Central memory CD4-positive, alpha-beta T cell (primary cell): Measurements from ENCODE around the gene LRRC26.
"Not testable (repeated sequence)": the region's sequence is repeated elsewhere in the genome, so short reads cannot be mapped to it uniquely, and the experiment has no call there.

Source experiments
- DNase-seq: peaks from one replicate; pipeline ENCODE4 v3.0.0; 2022

Gene LRRC26

DNA sequence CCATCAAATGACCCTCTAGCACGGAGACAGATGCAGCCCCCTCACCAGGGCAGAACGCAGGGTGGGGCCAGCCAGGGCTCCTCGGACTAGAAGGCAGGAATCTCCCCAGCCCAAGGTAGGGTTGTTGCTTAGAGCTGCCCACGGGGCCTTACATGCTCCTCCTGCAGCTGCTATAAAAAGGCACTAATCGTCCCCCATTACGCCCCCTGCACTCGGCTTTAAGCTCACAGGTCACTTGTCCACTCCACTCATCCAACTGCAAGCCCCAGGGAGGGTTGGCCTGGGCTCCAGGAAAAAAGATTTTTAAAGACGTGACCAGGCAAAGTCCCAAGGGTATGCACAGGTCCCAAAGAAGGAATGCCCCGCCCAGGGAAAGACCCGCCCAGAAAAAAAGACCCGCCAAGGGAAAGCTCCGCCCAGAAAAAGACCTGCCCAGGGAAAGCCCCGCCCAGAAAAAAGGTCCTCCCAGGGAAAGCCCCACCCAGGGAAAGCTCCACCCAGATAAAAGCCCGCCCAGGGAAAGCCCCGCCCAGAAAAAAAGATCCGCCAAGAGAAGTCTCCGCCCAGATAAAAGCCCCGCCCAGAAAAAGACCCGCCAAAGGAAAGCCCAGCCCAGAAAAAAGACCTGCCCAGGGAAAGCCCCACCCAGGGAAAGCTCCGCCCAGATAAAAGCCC lies 19.8 kb downstream of the LRRC26 start:
- no peak for DNase-seq

DNA sequence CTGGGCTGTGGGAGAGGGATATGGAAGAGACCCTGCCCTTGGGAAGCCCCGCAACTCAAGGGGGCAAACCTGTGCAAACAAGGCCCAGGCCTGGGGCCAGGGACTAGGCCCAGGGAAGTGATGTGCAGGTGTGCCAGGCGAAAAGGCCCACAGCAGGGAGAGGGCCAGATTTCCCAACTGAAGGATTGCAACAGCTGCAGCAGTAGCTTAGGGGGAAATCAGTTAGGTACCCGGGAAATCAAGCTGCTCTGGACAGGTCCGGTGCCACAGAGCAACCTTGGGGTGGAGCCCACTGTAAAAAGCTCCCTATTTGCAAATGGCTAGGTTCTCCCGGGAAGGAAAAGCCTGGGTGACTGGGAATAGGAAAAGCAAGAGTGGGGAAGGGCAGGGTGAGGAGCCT lies 20.5 kb downstream of the LRRC26 start:
- no peak for DNase-seq

- no peak for DNase-seq
Observed at GRCh38 chr9:137148661-137149060, 21.2 kb downstream of the LRRC26 start.

GRCh38 chr9:137148242-137148641 lies 21.6 kb downstream of the LRRC26 start:
- no peak for DNase-seq

DNA sequence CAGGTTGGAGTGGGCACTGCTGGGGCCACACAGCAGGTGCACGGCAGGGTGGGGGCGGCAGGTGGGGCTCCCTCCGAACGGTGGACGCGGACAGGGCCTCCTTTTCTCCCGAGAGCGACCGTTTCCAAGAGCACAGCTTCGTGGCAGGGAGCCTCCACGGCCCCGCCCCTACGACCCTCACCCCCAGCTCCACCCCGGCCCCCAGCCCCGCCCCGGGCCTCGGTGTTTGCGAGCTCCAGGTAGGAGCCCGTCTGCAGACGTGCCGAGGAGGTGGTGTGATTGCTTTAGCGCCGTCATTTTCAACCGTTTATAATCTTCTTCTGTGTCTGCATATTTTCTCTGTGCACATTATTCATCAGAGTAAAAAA lies 22.1 kb downstream of the LRRC26 start:
- no peak for DNase-seq

DNA sequence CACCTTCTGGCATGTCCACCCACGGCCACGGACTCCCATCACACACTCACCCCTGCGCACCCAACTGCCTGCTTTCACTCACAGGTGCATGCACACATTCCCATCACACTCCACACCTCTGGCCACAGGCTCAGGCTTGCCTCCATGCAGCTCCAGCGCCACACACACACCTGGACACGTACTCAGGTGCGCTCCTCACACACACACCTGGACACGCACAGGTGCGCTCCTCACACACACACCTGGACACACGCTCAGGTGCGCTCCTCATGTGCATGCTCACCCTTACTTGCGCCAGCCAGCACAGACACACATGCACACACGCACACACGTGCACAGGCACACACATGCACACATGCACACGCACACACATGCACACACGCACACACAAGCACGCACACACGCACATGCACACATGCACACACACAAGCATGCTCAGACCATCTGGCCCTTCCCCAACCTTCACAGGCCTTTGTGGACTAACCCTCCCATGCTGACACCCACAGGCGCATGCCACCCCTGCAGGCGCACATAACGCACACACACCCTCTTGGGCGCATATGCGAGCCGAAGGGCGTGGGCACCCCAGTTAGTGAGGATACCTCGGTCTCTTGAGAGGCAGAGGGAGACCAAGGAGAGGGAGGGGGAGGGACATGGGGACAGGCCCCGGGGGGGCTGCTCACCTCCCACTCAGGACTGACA lies 22.6 kb downstream of the LRRC26 start:
- no peak for DNase-seq

DNA sequence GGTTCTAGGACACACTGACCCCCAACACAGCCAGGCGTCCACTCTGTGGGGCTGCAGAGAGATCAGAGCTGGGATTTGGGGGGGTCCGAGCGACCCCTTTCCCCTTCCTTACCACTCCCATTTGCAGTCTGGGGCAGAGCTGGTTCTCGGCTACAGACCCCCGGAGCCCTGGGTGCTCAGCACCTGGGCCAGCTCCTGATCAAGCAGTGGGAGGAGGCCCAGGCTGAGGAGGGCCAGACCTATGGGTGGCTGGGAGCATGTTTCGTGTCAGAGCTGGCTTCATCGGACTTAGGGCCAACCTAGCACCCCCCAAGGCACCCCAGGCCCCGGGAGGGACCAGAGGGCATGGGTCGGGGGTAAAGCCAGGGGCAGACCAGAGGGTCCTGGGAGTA lies 23.3 kb downstream of the LRRC26 start:
- DNase-seq: no peak

DNA sequence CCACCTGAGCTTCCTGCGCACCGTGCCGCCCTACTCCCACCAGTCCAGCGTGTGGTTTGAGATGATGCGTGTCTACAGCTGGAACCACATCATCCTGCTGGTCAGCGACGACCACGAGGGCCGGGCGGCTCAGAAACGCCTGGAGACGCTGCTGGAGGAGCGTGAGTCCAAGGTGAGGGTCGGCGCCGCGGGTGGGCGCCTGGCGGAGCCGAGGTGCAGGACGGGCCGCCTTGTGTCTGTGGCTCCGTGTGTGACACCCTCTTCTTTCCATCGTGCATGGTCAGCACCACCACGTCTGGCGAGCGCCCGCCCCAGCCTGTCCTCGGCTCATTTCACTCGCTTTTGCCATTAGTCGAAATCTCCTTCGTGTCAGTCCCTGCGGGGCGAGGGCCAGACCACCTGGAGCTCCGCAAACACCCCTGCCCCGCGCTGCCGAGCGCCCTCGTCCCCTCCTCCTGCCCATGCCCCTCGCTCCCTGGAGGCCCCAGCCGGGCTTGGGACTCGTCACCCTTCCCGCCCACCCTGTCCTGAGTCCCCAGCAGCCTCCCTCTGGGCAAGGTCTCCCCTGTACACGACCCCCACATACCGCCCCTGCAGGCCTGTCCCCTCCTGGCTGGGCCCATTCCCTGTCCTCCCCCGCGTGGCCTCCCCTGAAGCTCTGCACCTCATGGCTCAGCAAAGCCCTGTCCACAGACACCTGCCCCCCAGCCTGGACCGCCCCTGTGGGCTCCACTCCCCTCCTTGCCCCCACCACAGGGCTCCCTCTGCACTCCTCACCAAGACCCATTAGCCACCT lies 23.9 kb downstream of the LRRC26 start:
- DNase-seq: no peak

DNA sequence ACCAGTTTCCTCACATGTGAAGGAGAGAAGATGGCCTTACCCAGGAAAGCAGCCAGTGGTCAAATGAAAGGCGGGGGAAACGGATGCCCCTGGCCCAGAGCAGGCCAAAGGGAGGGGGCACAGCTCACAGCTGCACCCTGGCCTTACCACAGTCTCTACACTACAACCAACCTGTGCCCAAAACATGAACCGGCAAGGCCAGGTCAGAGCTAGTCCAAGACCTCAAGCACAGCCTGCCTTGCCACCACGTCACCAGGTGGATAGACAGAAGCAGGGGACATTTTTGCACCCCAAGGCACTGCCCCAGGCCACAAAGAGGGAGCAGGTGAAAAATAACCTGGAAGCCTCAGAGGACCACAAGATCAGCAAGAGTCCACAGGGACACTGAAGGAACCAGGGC lies 26.4 kb downstream of the LRRC26 start:
- no peak for DNase-seq

DNA sequence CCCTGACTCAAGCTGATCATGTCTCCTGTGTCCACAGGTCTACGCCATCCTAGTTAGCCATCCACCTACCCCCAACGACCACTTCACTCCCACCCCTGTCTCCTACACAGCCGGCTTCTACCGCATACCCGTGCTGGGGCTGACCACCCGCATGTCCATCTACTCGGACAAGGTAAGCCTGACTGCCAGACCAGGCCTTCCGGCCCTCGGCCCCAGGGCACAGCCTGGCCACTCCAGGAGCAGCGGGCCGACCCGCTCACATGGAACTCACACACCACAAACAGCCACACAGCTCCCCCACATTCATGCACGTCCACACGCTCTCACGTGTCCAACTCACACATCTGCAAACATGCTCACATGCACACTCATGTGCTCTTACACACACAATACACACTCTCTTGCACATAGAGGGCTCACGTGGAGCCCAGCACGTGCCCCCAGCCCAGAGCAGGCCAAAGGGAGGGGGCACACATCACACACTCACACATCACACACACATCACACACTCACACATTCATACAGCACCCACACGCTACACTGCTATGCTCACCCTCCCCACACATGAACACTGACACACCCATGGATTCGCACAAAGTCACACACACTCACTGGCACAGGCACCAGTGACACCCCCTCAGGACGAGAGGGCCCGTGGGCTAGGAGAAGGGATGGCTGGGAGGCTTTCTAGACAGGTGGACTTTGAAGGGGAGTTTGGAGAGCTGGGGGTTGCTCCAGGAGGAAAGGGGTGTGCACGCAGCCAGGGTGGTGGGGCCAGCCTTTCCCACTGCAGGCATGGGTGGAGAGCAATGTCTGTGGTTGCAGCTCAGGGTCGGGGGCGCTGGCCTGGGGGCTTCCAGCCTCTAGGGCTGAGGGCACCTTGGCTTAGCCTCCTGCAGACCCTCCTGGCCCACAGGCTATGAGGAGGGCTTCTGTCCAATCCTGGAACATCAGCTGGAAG lies 27.6 kb downstream of the LRRC26 start:
- DNase-seq: no peak

DNA sequence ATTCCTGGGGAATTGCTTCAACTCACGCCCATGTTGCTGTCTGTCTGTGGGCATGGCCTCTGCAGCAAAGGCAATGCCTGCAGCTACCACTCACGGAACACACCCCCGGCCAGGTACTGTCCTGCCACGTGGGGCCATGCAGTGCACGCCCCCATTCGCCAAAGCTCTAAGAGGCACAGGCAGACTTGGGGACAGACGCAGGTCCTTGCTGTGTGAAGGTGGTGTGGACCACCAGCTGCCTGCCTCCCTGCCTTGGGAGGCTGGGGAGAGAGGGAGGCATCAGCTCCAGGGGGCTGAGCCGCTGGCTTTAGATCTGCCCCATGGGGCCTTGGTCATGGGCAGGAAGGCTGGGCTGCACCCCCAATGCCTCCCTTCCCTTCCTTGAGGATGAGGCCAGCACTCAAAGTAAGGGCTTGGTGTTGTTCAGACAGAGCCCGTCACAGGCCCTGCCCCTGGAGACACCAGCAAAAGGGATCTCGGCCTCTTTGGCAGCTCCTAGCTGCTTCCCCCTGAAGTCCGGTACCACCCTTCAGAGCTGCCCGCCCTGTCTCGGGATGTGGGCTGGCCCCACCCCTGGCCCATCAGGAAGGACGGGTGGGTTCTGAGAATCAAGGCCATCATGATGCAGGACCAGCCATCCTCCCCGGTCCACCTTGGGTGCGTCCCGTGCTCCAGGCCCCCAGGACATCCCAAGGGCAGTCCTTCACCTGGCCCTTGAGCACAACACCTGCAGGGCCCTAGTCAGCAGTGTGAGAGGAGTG lies 28.6 kb downstream of the LRRC26 start:
- DNase-seq: no peak

DNA sequence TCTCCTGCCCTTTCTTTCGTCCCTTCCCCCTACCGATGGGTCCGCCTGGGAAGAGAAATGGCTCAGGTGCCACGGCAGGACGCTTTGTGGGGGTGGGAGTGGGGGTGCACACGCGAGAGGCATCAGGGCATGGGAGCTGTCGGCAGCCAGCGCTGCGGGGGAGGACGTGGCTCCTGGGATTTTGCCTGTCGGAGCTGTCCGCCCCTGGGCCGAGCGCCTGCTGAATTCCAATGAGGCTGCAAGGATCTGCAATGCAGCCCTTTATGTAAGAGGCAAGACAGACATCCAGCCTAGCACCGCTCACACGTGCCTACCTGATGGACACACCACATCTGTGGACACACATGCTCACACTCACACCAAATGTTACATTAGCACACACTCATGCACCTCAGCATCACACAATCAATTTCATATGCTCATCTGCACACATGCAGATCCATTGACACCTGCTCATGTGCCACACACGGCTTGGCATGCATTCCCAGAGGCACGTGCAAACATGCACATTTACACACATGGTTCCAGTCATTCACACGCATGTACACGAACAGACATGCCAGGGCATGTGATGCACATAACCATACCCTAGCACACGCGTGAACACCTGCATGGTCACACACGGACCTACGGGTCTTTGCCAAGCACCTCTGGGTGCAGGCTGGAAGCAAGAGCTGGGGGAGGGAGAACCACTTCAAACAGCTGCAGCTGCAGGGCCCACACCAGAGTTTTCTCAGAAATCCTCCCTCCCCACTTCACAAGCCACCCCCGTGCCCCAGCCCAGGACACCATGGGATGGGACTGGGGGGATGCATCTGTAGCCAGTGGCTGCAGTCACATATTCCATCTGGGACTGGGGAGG lies 29.5 kb downstream of the LRRC26 start:
- DNase-seq: no peak

DNA sequence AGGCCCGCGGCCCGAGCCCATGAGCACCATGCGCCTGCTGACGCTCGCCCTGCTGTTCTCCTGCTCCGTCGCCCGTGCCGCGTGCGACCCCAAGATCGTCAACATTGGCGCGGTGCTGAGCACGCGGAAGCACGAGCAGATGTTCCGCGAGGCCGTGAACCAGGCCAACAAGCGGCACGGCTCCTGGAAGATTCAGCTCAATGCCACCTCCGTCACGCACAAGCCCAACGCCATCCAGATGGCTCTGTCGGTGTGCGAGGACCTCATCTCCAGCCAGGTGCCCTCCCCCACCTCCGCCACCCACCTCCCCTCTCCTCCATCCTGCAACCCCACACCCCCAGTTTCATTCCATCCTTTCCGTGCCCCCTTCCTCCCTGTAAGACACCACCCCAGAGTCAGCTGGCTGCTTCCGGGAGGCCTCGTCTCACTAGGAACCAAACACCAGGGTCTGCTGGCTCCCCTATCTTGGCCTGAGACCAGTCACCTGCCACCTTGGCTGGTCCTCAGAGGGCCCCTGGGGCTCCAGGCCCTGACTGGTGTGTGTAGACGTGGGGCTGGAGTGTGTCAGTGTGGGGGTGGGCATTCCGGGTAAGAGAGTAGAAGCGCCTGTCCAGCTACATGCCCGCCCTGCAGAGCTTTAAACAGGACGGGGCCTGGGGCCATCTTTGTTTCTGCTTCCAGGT lies 30.2 kb downstream of the LRRC26 start:
- DNase-seq: no peak

DNA sequence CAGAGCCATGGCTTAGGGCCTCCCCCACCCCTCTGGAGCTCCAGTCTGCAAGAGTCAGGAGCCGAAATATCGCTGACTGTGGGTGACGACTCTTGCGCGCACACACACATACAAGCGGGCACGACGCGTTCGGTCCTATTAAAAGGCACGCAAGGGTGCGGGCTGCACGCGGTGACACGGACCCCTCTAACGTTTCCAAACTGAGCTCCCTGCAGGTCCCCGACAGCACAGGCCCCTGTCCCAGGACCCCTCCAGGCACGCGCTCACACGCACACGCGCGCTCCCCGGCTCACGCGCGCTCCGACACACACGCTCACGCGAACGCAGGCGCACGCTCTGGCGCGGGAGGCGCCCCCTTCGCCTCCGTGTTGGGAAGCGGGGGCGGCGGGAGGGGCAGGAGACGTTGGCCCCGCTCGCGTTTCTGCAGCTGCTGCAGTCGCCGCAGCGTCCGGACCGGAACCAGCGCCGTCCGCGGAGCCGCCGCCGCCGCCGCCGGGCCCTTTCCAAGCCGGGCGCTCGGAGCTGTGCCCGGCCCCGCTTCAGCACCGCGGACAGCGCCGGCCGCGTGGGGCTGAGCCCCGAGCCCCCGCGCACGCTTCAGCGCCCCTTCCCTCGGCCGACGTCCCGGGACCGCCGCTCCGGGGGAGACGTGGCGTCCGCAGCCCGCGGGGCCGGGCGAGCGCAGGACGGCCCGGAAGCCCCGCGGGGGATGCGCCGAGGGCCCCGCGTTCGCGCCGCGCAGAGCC lies 31.0 kb downstream of the LRRC26 start, which contains the start of gene GRIN1:
Gene GRIN1 (plus strand): TSS at position 433 of the 746 bp plus-strand sequence. CDS start 333 bp downstream, outside the sequence.
- peak; percentile 30 for DNase-seq

DNA sequence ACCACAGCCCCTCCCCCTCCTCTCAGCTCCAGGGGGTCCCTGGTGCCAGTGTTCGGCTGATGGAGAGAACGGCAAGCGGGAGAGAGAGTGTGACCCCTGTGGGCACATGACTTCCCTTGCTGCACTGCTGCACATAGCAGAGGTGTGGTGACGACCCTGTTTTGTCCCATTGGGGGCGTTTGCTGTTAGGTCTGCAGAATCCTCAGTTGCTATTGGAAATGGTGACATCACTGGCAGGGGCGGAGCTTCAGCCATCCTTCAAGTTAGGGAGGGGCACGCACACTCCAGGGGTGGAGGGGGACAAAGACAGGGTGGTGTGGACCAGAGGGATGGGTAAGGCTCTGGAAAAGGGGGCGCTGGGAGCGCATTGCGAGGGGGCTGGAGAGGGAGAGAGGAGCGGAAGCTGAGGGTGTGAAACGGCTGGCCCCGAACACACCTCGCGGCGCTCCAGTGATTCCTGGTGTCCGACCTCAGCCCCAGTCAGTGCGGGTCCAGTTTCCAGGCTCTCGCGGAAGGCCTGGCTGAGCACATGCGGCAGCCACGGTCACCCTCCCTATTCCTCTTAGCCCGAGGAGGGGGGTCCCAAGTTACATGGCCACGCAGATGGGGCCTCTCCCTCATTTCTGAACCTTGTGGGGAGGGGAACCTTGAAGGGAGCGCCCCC lies 31.7 kb downstream of the LRRC26 start:
- no peak for DNase-seq

GRCh38 chr9:137136881-137137607 lies 32.8 kb downstream of the LRRC26 start:
- DNase-seq: no peak

- no peak for DNase-seq
Observed at GRCh38 chr9:137136261-137136880, 33.5 kb downstream of the LRRC26 start.

DNA sequence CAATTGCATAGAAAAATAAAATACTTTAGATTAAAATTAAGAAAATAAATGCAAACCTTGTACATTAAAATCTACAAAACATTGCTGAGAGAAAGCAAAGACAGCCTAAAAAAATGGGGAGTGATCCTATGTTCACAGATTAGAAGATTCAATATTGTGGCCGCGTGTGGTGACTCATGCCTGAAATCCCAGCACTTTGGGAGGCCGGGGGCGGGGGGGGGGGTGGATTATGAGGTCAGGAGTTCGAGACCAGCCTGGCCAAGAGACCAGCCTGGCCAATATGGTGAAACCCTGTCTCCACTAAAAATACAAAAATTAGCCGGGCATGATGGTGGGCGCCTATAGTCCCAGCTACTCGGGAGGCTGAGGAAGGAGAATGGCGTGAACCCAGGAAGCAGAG lies 34.7 kb downstream of the LRRC26 start:
- DNase-seq: not testable (repeated sequence)
